HepG2 (cell line): ENCODE data around the gene CEACAM16. TPM values are rescaled to one million over a fixed set of nuclear protein-coding genes. Genes with fewer than 3 reads are reported as not detected.

Experiments
- CENPT ChIP-seq: sonication (generic); formaldehyde crosslinking; IDR thresholded peaks from 2 replicates; pipeline ENCODE4 v1.8.0; 2022; ENCODE audit warnings: low read depth, mild to moderate bottlenecking, moderate library complexity, missing genetic modification reagents
- FOSL2 ChIP-seq: sonication (generic); formaldehyde crosslinking; IDR thresholded peaks from 2 replicates; pipeline ENCODE4 v1.4.0; 2020; ENCODE audit warnings: missing genetic modification reagents
- GATAD1 ChIP-seq: IDR thresholded peaks from 2 replicates; pipeline ENCODE4 v1.6.1; 2016; ENCODE audit warnings: missing genetic modification reagents, missing compliant biosample characterization
- KAT2B ChIP-seq: fragments of 150-350 bp; IDR thresholded peaks from 2 replicates; pipeline ENCODE4 v1.6.1; 2014; ENCODE audit warnings: low read depth, low read length, borderline replicate concordance
- KDM3A ChIP-seq: IDR thresholded peaks from 2 replicates; pipeline ENCODE4 v1.6.1; 2018; ENCODE audit warnings: low read depth, missing compliant biosample characterization
- MBNL3 ChIP-seq: fragments of 250-450 bp; sonication (Bioruptor Pico); conservative IDR thresholded peaks from 2 replicates; pipeline ENCODE4 v1.8.0; 2022; ENCODE audit warnings: mild to moderate bottlenecking, inconsistent platforms
- MTA1 ChIP-seq: sonication (generic); formaldehyde crosslinking; IDR thresholded peaks from 2 replicates; pipeline ENCODE4 v1.4.0; 2020; ENCODE audit warnings: missing genetic modification reagents, mild to moderate bottlenecking, borderline replicate concordance
- NFE2L2 ChIP-seq: fragments of 150-350 bp; IDR thresholded peaks from 2 replicates; pipeline ENCODE4 v1.6.1; 2014; ENCODE audit warnings: low read length
- NR2F1 ChIP-seq, 2 experiments: fragments of 450-650 bp in 1 of 2; formaldehyde crosslinking in 1 of 2; IDR thresholded peaks; 2 replicates each; pipeline versions ENCODE4 v1.5.0 to v1.6.1; 2016 to 2020; ENCODE audit warnings: mild to moderate bottlenecking in 1 of 2, missing compliant biosample characterization in 1 of 2, missing genetic modification reagents in 1 of 2, moderate library complexity in 1 of 2
- RAD21 ChIP-seq: fragments of 450-650 bp; formaldehyde crosslinking; IDR thresholded peaks from 2 replicates; pipeline ENCODE4 v1.5.0; 2020; ENCODE audit warnings: mild to moderate bottlenecking
- RARA ChIP-seq: IDR thresholded peaks from 2 replicates; pipeline ENCODE4 v1.6.1; 2016; ENCODE audit warnings: missing genetic modification reagents, missing compliant biosample characterization
- RORA ChIP-seq: sonication (generic); formaldehyde crosslinking; IDR thresholded peaks from 2 replicates; pipeline ENCODE4 v1.5.0; 2020; ENCODE audit warnings: mild to moderate bottlenecking, missing genetic modification reagents, moderate library complexity
- TEAD2 ChIP-seq: sonication (generic); formaldehyde crosslinking; IDR thresholded peaks from 2 replicates; pipeline ENCODE4 v1.9.0; 2021; ENCODE audit warnings: missing genetic modification reagents
- ZBTB3 ChIP-seq: sonication (generic); formaldehyde crosslinking; IDR thresholded peaks from 2 replicates; pipeline ENCODE4 v1.4.0; 2020; ENCODE audit warnings: low read depth, mild to moderate bottlenecking, moderate library complexity, missing genetic modification reagents, borderline replicate concordance
- ZNF251 ChIP-seq: sonication (generic); formaldehyde crosslinking; IDR thresholded peaks from 2 replicates; pipeline ENCODE4 v1.9.0; 2021; ENCODE audit warnings: mild to moderate bottlenecking, missing genetic modification reagents
- ZNF256 ChIP-seq: sonication (generic); formaldehyde crosslinking; conservative IDR thresholded peaks from 2 replicates; pipeline ENCODE4 v1.4.0; 2020; ENCODE audit warnings: missing genetic modification reagents
- ZNF501 ChIP-seq: sonication (generic); formaldehyde crosslinking; IDR thresholded peaks from 2 replicates; pipeline ENCODE4 v1.5.1; 2020; ENCODE audit warnings: mild to moderate bottlenecking, moderate library complexity, missing genetic modification reagents
- ZNF510 ChIP-seq: sonication (generic); formaldehyde crosslinking; IDR thresholded peaks from 2 replicates; pipeline ENCODE4 v1.4.0; 2020; ENCODE audit warnings: low read depth, mild to moderate bottlenecking, missing genetic modification reagents
- ZNF746 ChIP-seq: sonication (generic); formaldehyde crosslinking; IDR thresholded peaks from 2 replicates; pipeline ENCODE4 v1.8.0; 2022; ENCODE audit warnings: mild to moderate bottlenecking, missing genetic modification reagents
- ZSCAN22 ChIP-seq: sonication (generic); formaldehyde crosslinking; IDR thresholded peaks from 2 replicates; pipeline ENCODE4 v1.4.0; 2020; ENCODE audit warnings: mild to moderate bottlenecking, missing genetic modification reagents
- polyA plus RNA-seq, 8 experiments: library from polyadenylated mRNA; depleted of rRNA in 3 of 8; stranded (reverse) in 7 of 8; unstranded in 1 of 8; fragments of >200 nt; fragmentation: Illumina TruSeq in 4 of 8; extraction: Trizol in 4 of 8; gene quantifications; 2 replicates each; pipeline versions ENCODE4 v1.2.1 to v1.2.3, GENCODE V29; 2011 to 2016; ENCODE audit warnings: low read depth in 4 of 8, missing spikeins in 1 of 8, mixed read lengths in 1 of 8; ENCODE audit not compliant: insufficient read depth in 1 of 8
- total RNA-seq, 5 experiments: library from RNA; depleted of rRNA; stranded (reverse); fragments of >200 nt; fragmentation: Illumina TruSeq; extraction: Trizol; gene quantifications; 2 replicates each; pipeline ENCODE4 v1.2.3, GENCODE V29; 2016; ENCODE audit warnings: low read depth in 1 of 5
- TF ChIP-seq, protein P1 (sequence below): sonication (generic); formaldehyde crosslinking; IDR thresholded peaks from 2 replicates; pipeline ENCODE4 v1.4.0; 2020; ENCODE audit warnings: missing genetic modification reagents
- TF ChIP-seq, protein P2 (sequence below): sonication (generic); formaldehyde crosslinking; IDR thresholded peaks from 2 replicates; pipeline ENCODE4 v1.5.0; 2020; ENCODE audit warnings: mild to moderate bottlenecking, missing genetic modification reagents, borderline replicate concordance
- TF ChIP-seq, protein P3 (sequence below): IDR thresholded peaks from 2 replicates; pipeline ENCODE4 v1.6.1; 2018; ENCODE audit warnings: missing genetic modification reagents, mild to moderate bottlenecking, missing compliant biosample characterization
- TF ChIP-seq, protein P4 (sequence below): sonication (generic); formaldehyde crosslinking; IDR thresholded peaks from 2 replicates; pipeline ENCODE4 v1.4.0; 2020; ENCODE audit warnings: missing genetic modification reagents, mild to moderate bottlenecking, borderline replicate concordance

CEACAM16 gene
- total and polyA plus RNA-seq, 2 of the 13 experiments (the other 11 are each of a cell fraction or from before 2014, with no cell fraction given): not detected

DNA sequence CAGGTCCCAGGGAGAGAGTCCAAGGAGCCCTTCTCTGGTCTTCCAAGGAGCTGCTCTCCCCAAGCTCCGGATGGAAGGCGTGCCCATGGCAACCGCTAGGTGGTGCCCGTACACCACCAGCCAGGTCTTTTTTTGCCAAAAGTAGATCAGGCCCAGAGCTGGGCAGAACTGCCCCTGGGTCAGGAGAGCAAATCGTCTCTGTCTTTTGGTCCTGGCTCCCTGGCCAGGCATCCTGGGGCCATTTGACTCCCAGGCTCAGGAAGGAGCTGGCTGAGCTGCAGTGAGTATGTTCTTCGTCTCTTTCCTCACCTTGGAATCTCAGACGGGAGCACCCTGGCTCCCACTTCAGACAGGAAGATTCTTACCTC lies 25.0 kb downstream of the CEACAM16 start (continued):
- TF ChIP-seq, protein P1, sequence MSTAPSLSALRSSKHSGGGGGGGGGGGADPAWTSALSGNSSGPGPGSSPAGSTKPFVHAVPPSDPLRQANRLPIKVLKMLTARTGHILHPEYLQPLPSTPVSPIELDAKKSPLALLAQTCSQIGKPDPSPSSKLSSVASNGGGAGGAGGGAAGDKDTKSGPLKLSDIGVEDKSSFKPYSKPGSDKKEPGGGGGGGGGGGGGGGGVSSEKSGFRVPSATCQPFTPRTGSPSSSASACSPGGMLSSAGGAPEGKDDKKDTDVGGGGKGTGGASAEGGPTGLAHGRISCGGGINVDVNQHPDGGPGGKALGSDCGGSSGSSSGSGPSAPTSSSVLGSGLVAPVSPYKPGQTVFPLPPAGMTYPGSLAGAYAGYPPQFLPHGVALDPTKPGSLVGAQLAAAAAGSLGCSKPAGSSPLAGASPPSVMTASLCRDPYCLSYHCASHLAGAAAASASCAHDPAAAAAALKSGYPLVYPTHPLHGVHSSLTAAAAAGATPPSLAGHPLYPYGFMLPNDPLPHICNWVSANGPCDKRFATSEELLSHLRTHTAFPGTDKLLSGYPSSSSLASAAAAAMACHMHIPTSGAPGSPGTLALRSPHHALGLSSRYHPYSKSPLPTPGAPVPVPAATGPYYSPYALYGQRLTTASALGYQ (CRISPR knock-in tag): 0 out of 2 replicates have a peak, but pooled peaks have one; percentile 22
- TF ChIP-seq, protein P2, sequence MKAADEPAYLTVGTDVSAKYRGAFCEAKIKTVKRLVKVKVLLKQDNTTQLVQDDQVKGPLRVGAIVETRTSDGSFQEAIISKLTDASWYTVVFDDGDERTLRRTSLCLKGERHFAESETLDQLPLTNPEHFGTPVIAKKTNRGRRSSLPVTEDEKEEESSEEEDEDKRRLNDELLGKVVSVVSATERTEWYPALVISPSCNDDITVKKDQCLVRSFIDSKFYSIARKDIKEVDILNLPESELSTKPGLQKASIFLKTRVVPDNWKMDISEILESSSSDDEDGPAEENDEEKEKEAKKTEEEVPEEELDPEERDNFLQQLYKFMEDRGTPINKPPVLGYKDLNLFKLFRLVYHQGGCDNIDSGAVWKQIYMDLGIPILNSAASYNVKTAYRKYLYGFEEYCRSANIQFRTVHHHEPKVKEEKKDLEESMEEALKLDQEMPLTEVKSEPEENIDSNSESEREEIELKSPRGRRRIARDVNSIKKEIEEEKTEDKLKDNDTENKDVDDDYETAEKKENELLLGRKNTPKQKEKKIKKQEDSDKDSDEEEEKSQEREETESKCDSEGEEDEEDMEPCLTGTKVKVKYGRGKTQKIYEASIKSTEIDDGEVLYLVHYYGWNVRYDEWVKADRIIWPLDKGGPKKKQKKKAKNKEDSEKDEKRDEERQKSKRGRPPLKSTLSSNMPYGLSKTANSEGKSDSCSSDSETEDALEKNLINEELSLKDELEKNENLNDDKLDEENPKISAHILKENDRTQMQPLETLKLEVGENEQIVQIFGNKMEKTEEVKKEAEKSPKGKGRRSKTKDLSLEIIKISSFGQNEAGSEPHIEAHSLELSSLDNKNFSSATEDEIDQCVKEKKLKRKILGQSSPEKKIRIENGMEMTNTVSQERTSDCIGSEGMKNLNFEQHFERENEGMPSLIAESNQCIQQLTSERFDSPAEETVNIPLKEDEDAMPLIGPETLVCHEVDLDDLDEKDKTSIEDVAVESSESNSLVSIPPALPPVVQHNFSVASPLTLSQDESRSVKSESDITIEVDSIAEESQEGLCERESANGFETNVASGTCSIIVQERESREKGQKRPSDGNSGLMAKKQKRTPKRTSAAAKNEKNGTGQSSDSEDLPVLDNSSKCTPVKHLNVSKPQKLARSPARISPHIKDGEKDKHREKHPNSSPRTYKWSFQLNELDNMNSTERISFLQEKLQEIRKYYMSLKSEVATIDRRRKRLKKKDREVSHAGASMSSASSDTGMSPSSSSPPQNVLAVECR: no peak
- TF ChIP-seq ZSCAN22: peak; percentile 99
- no peak for TF ChIP-seq ZNF256 (CRISPR knock-in tag)
- no peak for TF ChIP-seq ZNF510
- TF ChIP-seq TEAD2 (CRISPR knock-in tag): no peak
- no peak for TF ChIP-seq ZBTB3 (CRISPR knock-in tag)
- no peak for TF ChIP-seq NR2F1 (CRISPR knock-in tag; IDR thresholded peaks at IDR 0.05)
- TF ChIP-seq KAT2B: no peak
- no peak for TF ChIP-seq RORA
- peak; percentile 17; the same call in 1 of the 2 replicates for TF ChIP-seq GATAD1 (CRISPR knock-in tag)
- TF ChIP-seq ZNF251 (CRISPR knock-in tag): no peak
- no peak for TF ChIP-seq ZNF746 (CRISPR knock-in tag)
- TF ChIP-seq, protein P3, sequence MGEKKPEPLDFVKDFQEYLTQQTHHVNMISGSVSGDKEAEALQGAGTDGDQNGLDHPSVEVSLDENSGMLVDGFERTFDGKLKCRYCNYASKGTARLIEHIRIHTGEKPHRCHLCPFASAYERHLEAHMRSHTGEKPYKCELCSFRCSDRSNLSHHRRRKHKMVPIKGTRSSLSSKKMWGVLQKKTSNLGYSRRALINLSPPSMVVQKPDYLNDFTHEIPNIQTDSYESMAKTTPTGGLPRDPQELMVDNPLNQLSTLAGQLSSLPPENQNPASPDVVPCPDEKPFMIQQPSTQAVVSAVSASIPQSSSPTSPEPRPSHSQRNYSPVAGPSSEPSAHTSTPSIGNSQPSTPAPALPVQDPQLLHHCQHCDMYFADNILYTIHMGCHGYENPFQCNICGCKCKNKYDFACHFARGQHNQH (CRISPR knock-in tag): peak; percentile 44; the same call in 1 of the 2 replicates
- no peak for TF ChIP-seq MBNL3 (CRISPR knock-in tag)
- TF ChIP-seq ZNF501 (CRISPR knock-in tag): peak; percentile 43; the same call in 1 of the 2 replicates
- no peak for TF ChIP-seq MTA1
- no peak for TF ChIP-seq NFE2L2
- TF ChIP-seq RAD21: peak; percentile 98
- TF ChIP-seq, protein P4, sequence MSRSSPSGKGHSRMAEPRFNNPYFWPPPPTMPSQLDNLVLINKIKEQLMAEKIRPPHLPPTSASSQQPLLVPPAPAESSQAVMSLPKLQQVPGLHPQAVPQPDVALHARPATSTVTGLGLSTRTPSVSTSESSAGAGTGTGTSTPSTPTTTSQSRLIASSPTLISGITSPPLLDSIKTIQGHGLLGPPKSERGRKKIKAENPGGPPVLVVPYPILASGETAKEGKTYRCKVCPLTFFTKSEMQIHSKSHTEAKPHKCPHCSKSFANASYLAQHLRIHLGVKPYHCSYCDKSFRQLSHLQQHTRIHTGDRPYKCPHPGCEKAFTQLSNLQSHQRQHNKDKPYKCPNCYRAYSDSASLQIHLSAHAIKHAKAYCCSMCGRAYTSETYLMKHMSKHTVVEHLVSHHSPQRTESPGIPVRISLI: peak; percentile 75; the same call in 1 of the 2 replicates
- peak; percentile 90; the same call in 1 of the 2 replicates for TF ChIP-seq KDM3A (CRISPR knock-in tag)
- TF ChIP-seq CENPT (CRISPR knock-in tag): no peak
- no peak for TF ChIP-seq RARA
- TF ChIP-seq FOSL2 (CRISPR knock-in tag): peak; percentile 34; the same call in 1 of the 2 replicates
